Epithelial cell of esophagus (primary cell): ENCODE measurements around the gene IWS1.

Source experiments
- DNase-seq: peaks from one replicate; pipeline ENCODE4 v3.0.0; 2010; ENCODE audit warnings: low read depth
- H3K4me3 ChIP-seq: 2 replicates; pipeline ENCODE4 v1.5.1; 2011; ENCODE audit warnings: mild to moderate bottlenecking, low read length, control low read depth
- TF ChIP-seq, protein P1 (sequence below): IDR thresholded peaks from 2 replicates; pipeline ENCODE4 v1.5.1; 2011; ENCODE audit warnings: low read depth, mild to moderate bottlenecking, low read length, control low read depth, inconsistent platforms; ENCODE audit not compliant: insufficient read depth; ENCODE audit errors: missing control alignments

Gene IWS1

DNA sequence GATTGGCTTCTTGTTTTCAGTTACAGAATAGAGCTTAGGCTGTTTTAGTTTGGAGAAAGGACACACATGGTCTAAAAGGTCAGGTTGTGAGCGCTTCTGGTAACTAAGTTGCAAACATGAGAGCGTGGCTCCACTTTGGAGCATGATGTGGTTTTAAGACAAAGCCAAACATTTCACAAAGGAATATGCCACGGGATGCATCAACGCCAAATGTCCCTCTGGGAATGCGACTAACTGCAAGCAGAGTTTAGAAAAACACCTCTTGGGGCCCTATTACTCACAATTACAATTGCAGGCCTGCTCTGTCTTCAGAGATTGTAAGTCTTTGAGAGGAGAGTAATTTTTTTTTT is 34.6 kb upstream of the IWS1 start:
- TF ChIP-seq, protein P1, sequence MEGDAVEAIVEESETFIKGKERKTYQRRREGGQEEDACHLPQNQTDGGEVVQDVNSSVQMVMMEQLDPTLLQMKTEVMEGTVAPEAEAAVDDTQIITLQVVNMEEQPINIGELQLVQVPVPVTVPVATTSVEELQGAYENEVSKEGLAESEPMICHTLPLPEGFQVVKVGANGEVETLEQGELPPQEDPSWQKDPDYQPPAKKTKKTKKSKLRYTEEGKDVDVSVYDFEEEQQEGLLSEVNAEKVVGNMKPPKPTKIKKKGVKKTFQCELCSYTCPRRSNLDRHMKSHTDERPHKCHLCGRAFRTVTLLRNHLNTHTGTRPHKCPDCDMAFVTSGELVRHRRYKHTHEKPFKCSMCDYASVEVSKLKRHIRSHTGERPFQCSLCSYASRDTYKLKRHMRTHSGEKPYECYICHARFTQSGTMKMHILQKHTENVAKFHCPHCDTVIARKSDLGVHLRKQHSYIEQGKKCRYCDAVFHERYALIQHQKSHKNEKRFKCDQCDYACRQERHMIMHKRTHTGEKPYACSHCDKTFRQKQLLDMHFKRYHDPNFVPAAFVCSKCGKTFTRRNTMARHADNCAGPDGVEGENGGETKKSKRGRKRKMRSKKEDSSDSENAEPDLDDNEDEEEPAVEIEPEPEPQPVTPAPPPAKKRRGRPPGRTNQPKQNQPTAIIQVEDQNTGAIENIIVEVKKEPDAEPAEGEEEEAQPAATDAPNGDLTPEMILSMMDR: no peak
- DNase-seq: no peak
- no peak overlapping the region for H3K4me3 ChIP-seq

- TF ChIP-seq, protein P1: no peak
- H3K4me3 ChIP-seq: no peak overlapping the region
- no peak for DNase-seq
These were observed 34.1 kb upstream of the IWS1 start for GRCh38 chr2:127560201-127560930.

- H3K4me3 ChIP-seq: no peak overlapping the region
- DNase-seq: no peak
- TF ChIP-seq, protein P1: no peak
These were observed 33.2 kb upstream of the IWS1 start for GRCh38 chr2:127559454-127559853.

GRCh38 chr2:127558911-127559310 is 32.6 kb upstream of the IWS1 start:
- DNase-seq: no peak
- H3K4me3 ChIP-seq: no peak overlapping the region
- TF ChIP-seq, protein P1: no peak

DNA sequence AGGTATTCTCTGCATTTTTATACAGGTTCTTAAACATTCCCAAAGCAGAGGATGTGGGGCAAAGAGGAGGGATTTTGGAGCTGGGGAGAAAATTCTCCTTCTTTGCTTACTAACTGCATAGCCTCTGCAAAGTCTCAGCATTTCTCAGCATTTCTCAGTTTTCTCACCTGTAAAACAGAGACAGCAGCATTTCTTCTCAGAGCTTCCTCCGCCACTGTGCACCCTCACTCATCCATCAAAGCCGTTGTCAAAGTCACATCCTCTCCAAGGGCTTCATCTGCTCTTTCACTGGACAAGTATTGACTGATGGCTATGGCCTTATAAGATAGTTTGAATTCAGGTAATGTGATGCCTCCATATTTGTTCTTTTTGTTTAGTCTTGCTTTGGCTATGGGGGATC is 26.6 kb upstream of the IWS1 start:
- no peak overlapping the region for H3K4me3 ChIP-seq
- no peak for DNase-seq
- TF ChIP-seq, protein P1: no peak

DNA sequence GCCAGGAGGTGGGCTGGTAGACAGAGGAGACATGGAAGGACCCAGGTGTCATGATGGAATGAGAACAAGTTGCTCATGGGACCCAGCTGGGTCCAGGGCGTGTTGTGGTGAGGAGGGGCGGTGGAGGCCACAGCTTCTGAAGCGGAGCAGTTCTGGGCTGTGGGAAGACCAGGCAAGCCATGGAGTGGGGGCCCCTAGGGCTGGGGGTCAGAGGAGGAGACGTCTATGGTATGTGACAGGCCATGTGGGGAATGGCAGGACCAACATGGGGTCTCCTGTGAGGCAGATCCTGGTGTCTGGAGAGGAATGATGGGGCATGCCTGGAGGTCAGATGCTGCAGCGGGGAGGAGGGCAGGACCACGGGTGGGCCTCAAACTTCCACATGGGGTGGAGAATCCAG is 26.0 kb upstream of the IWS1 start:
- TF ChIP-seq, protein P1: no peak
- no peak overlapping the region for H3K4me3 ChIP-seq

More for the DNA sequence above, 26.0 kb upstream of the IWS1 start:
- no peak for DNase-seq
